Activated CD4-positive, CD25-positive, alpha-beta regulatory T cell treated with anti-CD3 and anti-CD28 coated beads, Interleukin-2, amount 50 U/mL, for 72 hours (primary cell): ENCODE results near the gene SPECC1.
A peak's percentile ranks its signal among the peaks of the same experiment; 100 is the strongest.
"Not testable (repeated sequence)": the region's sequence is repeated elsewhere in the genome, so short reads cannot be mapped to it uniquely, and the experiment has no call there.

Source experiments
- DNase-seq: peaks from one replicate; pipeline ENCODE4 v3.0.0; 2021

SPECC1 gene

GRCh38 chr17:20133517-20133916 is 124.4 kb downstream of the SPECC1 start:
- no peak for DNase-seq

- DNase-seq: no peak
Observed at GRCh38 chr17:20141198-20141972, 132.2 kb downstream of the SPECC1 start.

- DNase-seq: no peak
Observed at GRCh38 chr17:20142268-20142667, 133.1 kb downstream of the SPECC1 start.

- DNase-seq: no peak
Observed at GRCh38 chr17:20143740-20144139, 134.6 kb downstream of the SPECC1 start.

GRCh38 chr17:20145567-20145966 is 136.4 kb downstream of the SPECC1 start:
- DNase-seq: no peak

GRCh38 chr17:20149251-20149650 is 140.1 kb downstream of the SPECC1 start:
- DNase-seq: no peak

- DNase-seq: no peak
Observed at GRCh38 chr17:20151174-20151573, 142.0 kb downstream of the SPECC1 start.

- no peak for DNase-seq
Observed at GRCh38 chr17:20153231-20153630, 144.1 kb downstream of the SPECC1 start.

GRCh38 chr17:20154286-20155000 is 145.3 kb downstream of the SPECC1 start:
- no peak for DNase-seq

GRCh38 chr17:20155258-20156195 is 146.4 kb downstream of the SPECC1 start:
- peak; percentile 95 for DNase-seq

GRCh38 chr17:20156196-20157000 is 147.2 kb downstream of the SPECC1 start:
- DNase-seq: peak; percentile 50

GRCh38 chr17:20157001-20157310 is 147.8 kb downstream of the SPECC1 start:
- no peak for DNase-seq

- DNase-seq: no peak
Observed at GRCh38 chr17:20158580-20158979, 149.4 kb downstream of the SPECC1 start.

GRCh38 chr17:20159406-20160069 is 150.4 kb downstream of the SPECC1 start:
- no peak for DNase-seq

GRCh38 chr17:20165516-20165915 is 156.4 kb downstream of the SPECC1 start:
- DNase-seq: not testable (repeated sequence)

GRCh38 chr17:20170085-20170484 is 160.9 kb downstream of the SPECC1 start:
- DNase-seq: no peak

GRCh38 chr17:20171741-20172365 is 162.7 kb downstream of the SPECC1 start:
- DNase-seq: no peak

- no peak for DNase-seq
Observed at GRCh38 chr17:20172376-20172775, 163.2 kb downstream of the SPECC1 start.

GRCh38 chr17:20173091-20173490 is 163.9 kb downstream of the SPECC1 start:
- DNase-seq: no peak

- no peak for DNase-seq
Observed at GRCh38 chr17:20174588-20175265, 165.6 kb downstream of the SPECC1 start.

GRCh38 chr17:20179041-20179440 is 169.9 kb downstream of the SPECC1 start:
- DNase-seq: no peak
